IPS-11a (cell line): ENCODE data around the gene HOXA5.

ENCODE experiments used
- H3K4me3 ChIP-seq: one replicate; pipeline ENCODE4 v1.5.1; 2013; ENCODE audit warnings: low read depth, low read length, control low read depth

Gene HOXA5

GRCh38 chr7:27149842-27150567 lies 6.5 kb upstream of the HOXA5 start:
- H3K4me3 ChIP-seq, result no peak overlapping the region

DNA sequence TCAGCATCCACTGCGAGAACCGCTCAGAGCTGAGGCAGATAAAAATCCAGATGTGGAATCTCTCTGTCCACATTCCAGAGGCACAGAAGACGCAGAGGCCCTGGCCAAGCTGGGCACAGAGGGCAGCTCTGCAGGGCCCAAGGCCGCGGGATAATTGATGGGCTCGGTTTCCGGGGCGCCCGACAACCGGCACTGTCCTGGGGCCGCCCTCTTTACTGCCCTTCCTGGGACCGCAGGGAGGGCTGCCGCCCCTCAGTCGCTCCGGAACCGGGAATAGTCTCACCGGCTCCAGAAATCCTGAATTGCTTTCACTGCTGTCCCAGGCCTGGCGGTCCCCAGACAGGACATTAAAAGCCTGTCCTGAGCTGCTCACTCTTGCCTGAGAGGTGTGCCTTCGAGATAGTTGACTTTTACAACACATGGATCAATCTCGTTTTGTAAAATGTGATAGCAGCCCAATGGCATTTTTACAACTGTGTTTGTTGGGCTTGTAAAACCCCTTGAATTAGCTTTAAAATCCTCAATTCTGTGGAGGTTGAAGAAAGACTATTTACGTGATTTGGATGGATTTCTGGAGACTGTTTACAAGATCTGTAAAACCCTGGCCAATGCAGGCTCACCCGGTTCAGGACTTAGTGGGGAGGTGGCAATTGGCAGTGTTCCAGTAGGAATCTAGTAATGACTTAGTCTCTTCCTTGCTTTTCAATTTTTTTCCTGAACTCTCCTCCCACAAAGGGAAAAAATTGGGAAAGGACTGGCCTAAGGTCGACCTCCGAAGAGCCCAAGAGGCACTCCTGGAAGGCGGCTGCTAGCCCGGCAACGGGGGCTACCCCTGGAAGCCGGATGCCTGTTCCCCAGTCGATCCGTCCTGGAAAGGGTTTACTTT lies 5.5 kb upstream of the HOXA5 start:
- H3K4me3 ChIP-seq, result no peak overlapping the region

DNA sequence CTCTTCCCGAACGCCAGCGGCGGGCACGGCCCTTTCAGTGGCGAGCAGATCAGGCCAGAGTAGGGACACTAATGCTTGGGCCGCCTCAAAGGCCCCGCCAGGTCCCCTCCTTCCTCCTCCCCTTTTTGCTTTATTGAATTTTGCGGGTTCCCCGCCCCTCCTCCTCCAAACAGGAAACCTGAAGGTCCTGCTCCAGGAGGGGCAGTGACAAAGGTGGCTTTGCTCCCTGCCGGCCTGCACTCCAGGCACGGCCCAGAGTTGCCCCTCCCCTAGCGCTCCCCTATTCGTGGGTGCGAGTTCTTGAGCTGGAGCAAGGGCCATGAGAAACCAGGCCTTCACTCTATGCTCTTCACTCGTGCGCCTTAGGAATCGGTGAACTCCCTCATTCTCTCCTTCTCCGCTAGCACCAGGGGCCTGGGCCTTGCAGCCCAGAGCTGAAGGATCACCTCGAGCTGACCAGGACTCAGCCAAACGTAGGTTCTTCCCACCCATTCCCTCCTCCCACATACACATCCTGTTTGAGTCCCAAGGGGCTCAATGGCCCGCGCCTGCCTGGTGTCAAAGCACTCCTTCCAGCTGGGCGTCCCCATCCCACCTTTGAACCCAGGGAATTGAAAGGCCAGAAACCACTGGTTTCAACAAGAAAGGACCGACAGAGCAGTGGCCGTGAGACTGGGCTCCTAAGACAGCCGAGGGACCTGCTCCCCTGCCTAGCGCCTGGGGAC lies 4.7 kb upstream of the HOXA5 start:
- no peak overlapping the region for H3K4me3 ChIP-seq

DNA sequence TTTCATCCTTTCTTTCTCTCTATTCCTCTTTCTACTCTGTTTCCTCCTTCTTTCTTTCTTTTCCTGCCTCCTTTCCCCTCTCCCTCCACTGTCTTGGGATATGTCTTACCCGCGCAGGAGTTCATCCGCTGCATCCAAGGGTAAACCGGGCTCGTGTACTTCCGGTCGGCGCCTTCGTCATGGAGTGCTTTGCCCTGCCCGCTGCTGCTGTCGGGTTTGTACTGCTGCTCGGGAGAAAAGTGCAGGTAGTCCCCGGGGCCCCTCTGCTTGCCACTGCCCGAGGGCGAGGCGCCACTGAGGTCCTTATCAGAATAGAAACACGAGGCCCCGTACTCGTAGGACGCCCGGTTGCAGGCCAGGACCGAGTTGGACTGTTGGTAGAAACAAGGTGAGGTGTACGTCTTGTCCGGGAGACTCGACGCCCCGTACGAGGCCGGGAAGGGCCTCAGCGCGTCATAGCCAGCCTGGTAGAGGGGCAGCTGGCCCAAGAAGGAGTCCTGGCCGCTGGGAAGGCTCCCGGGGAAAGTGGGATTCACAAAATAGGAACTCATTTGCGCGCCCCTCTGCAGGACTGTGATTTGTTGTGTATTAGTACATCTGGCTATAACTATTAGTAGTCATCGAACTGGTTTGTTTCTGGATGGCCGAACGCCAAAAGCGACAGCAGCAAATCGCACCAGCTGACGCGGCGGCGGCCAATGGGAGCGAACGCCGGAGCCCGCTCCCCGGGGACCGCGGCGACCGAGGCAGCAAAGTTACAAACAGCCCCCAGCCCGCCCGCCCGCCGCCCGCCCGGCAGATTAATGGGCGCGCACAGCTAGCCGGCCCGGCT lies 3.9 kb upstream of the HOXA5 start, which contains the start of gene HOXA6:
Gene HOXA6 (minus strand): TSS at position 576 of the 832 bp plus-strand sequence. CDS start 25 bp downstream, at position 551.
- H3K4me3 ChIP-seq, result no peak within 1 kb of the TSS

GRCh38 chr7:27146491-27147198 lies 3.2 kb upstream of the HOXA5 start:
- H3K4me3 ChIP-seq, result no peak overlapping the region

DNA sequence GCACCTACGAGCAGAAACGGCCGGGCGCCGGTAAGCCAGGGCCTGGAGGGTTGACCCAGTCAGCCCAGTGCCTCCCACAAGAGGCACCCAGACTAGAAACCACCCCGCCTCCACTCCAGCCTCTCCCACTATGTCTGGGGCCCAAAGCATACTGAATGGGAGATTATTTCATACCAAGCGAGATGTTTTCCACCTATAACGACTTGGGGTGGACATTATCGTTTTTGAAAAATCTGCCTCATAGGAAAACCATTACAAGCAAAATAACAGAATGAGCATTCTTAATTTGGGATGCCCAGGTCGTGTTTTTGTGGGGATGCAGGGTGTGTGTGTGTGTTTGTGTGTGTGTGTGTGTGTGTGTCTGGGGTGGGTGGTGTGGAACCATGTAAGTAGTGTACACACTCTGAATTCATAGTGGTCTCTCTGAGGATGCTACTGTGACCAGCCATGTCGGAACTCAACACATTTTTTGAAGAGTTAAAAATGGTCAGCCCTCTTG lies 2.5 kb upstream of the HOXA5 start:
- H3K4me3 ChIP-seq, result no peak overlapping the region

GRCh38 chr7:27145165-27145913 lies 1.9 kb upstream of the HOXA5 start:
- H3K4me3 ChIP-seq, result no peak overlapping the region

DNA sequence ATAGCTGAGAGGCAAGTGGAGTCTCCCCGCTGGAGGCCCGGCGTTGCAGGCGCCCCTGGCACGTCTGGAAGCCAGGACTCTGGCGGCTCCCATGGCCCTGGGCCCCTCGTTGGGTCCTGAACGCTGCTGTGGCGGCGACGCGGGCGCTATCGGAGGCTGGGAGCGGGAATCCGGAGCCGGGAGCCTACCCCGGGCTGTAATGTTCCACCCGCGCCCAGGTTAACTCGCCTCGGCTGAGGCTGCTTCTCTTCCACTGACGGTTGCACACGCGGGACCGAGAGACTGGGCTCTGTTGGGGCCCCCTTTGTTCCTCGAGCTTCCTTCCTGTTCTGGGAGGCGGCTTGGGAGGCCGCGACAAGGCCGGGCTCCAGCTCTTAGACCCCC lies 1.3 kb upstream of the HOXA5 start:
- no peak overlapping the region for H3K4me3 ChIP-seq

DNA sequence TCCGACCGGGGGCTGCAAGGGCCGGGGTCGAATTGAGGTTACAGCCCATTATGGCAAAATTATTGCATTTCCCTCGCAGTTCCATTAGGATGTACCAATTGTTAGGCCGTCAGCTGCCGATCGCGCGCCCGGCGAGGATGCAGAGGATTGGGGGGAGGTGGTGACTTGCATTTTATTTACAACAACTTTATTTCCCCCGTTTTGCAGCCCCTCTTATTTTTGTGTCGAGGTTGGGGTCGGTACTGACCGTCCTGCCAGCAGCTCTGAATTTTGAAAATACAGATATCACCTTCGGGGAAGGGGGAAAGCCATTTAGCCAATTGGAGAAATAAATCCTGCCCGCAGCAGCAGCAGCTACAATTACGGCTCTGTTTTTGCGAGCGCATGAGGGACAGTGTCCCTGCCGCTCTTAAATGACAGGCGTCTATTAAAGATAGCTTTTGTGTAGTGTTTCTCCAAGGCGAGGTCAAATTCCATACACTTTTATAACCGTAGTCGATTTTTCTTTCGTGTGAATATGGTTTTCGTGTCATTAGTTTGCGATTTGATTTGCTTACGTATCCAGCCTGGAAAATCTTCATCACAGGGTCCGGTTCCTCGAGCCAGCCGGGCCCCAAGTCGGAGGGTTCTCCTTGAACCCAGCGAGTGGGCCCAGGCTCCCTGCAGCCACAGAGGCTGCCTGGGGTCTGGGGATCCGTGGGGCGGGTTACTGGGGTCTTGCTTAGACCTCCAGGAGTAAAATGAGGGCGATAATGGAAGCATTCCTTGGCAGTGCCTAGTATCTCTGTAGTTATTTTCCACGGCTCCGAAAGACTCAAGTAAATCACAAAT lies 684 bp upstream of the HOXA5 start:
- H3K4me3 ChIP-seq, result no peak overlapping the region

- no peak overlapping the region for H3K4me3 ChIP-seq
These were observed 880 bp downstream of the HOXA5 start for GRCh38 chr7:27142580-27143022.

- no peak overlapping the region for H3K4me3 ChIP-seq
These were observed 1.4 kb downstream of the HOXA5 start for GRCh38 chr7:27141923-27142579.

GRCh38 chr7:27141137-27141922 lies 2.2 kb downstream of the HOXA5 start:
- no peak overlapping the region for H3K4me3 ChIP-seq

GRCh38 chr7:27140126-27140857 lies 3.2 kb downstream of the HOXA5 start:
- H3K4me3 ChIP-seq, result no peak overlapping the region

- H3K4me3 ChIP-seq, result no peak overlapping the region
These were observed 4.0 kb downstream of the HOXA5 start for GRCh38 chr7:27139334-27140125.

- no peak overlapping the region for H3K4me3 ChIP-seq
These were observed 4.5 kb downstream of the HOXA5 start for GRCh38 chr7:27138985-27139333.
